ENCODE data around the gene FAM200C. TPM values are rescaled to one million over a fixed set of nuclear protein-coding genes. Genes with fewer than 3 reads are reported as not detected.

The FAM200C gene
- total and polyA plus RNA-seq, 9 of the 15 experiments (the other 6 are each of a cell fraction or from before 2014, with no cell fraction given), result 1.3 to 7.0 (median 1.8) TPM

- in situ Hi-C loops (cut with MboI), result no loop called here
- no peak for FAIRE-seq
- H3K27ac ChIP-seq (ENCODE audit: extremely low read depth, low read depth, low read length), result no peak overlapping the region
- peak overlapping the region; percentile 62 for H3K4me2 ChIP-seq (ENCODE audit: insufficient read depth, low read length)
- DNase-seq (ENCODE audit: extremely low read depth in 1 of 4, low spot score in 3 of 4), result peak; percentile 32 to 43 (median 35)
- ChIA-PET POLR2A (interaction anchor here (0.7 to 1.9 kb wide), 3 partner anchors 12 to 17 kb away, joined by 4 to 9 read pairs (median 7); partner anchors contain the start of genes PTTG1 and SLU7), CTCF (ENCODE audit: low intra/inter-chr PET ratio) (no interaction called here)
- no TSS peak for BruUV-seq (replicated peaks)
- no peak overlapping the region for H3K4me3 ChIP-seq
- intact Hi-C loops (cut with micrococcal nuclease), result no loop called here
- H3K9me1 ChIP-seq (ENCODE audit: control insufficient read depth, insufficient read depth, low read length), result no peaks in the 10 kb centered on the region
- peaks cover 12 to 14% of the 10 kb centered on the region in 2 experiments; a peak in 4 of 5 replicates for H3K4me1 ChIP-seq (replicated peaks in 1 of 2; ENCODE audit: control insufficient read depth in 2 of 2, insufficient read depth in 2 of 2, low read length in 2 of 2)
- no peaks in the 10 kb centered on the region for H3K9me3 ChIP-seq (replicated peaks; ENCODE audit: control insufficient read depth, insufficient read depth, low read depth, low read length)
- ATAC-seq, result no peak; the same call in 1 of the 3 replicates
- H4K20me1 ChIP-seq (replicated peaks; ENCODE audit: control insufficient read depth, insufficient read depth, low read length), result no peaks in the 10 kb centered on the region
- H3K9ac ChIP-seq (ENCODE audit: insufficient read depth in 1 of 2, low read depth in 2 of 2, low read length in 2 of 2), result no peak overlapping the region; a peak in 1 of 4 replicates
- H3K36me3 ChIP-seq (ENCODE audit: control insufficient read depth, insufficient read depth, low read length), result no peaks in the 10 kb centered on the region
- 3% methylated on average over 3 of the region's 4 CpGs for WGBS (ENCODE audit: insufficient coverage, low coverage, missing lambda C conversion rate)
- H3K27me3 ChIP-seq (ENCODE audit: control insufficient read depth in 2 of 2, insufficient read depth in 2 of 2, low read length in 2 of 2), result no peaks in the 10 kb centered on the region
- H3K79me2 ChIP-seq (ENCODE audit: control insufficient read depth, insufficient read depth, low read length), result no peaks in the 10 kb centered on the region
- H2AFZ ChIP-seq (ENCODE audit: low read depth, low read length), result no peak overlapping the region
- peak; percentile 37; the same call in 1 of the 2 replicates for TF ChIP-seq TEAD4 (IDR thresholded peaks at IDR 0.05; ENCODE audit: low read length)
- TF ChIP-seq TEAD4 (CRISPR knock-in tag; IDR thresholded peaks at IDR 0.05; ENCODE audit: borderline replicate concordance), result no peak
- TF ChIP-seq TCF7L2 (IDR thresholded peaks at IDR 0.05; ENCODE audit: low read depth, low read length), result no peak
- no peak for TF ChIP-seq NFXL1 (CRISPR knock-in tag; IDR thresholded peaks at IDR 0.05)
- TF ChIP-seq L3MBTL2 (IDR thresholded peaks at IDR 0.05), result no peak
- no peak for TF ChIP-seq CREBBP (IDR thresholded peaks at IDR 0.05; ENCODE audit: low read depth, low read length)
- TF ChIP-seq, protein P1, sequence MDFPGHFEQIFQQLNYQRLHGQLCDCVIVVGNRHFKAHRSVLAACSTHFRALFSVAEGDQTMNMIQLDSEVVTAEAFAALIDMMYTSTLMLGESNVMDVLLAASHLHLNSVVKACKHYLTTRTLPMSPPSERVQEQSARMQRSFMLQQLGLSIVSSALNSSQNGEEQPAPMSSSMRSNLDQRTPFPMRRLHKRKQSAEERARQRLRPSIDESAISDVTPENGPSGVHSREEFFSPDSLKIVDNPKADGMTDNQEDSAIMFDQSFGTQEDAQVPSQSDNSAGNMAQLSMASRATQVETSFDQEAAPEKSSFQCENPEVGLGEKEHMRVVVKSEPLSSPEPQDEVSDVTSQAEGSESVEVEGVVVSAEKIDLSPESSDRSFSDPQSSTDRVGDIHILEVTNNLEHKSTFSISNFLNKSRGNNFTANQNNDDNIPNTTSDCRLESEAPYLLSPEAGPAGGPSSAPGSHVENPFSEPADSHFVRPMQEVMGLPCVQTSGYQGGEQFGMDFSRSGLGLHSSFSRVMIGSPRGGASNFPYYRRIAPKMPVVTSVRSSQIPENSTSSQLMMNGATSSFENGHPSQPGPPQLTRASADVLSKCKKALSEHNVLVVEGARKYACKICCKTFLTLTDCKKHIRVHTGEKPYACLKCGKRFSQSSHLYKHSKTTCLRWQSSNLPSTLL (IDR thresholded peaks at IDR 0.05), result no peak
- TF ChIP-seq MTA2 (IDR thresholded peaks at IDR 0.05; ENCODE audit: low read depth), result 0 out of 2 replicates have a peak, but pooled peaks have one; percentile 16
- no peak for TF ChIP-seq ILF3 (IDR thresholded peaks at IDR 0.05; ENCODE audit: borderline replicate concordance)
- peak; percentile 24; the same call in 1 of the 2 replicates for TF ChIP-seq SMARCA4 (IDR thresholded peaks at IDR 0.05)
- TF ChIP-seq KDM2B (CRISPR knock-in tag; IDR thresholded peaks at IDR 0.05), result no peak
- no peak for TF ChIP-seq CBX1 (IDR thresholded peaks at IDR 0.05; ENCODE audit: low read depth)
- no peak for TF ChIP-seq RNF2 (IDR thresholded peaks at IDR 0.05)
- no peak for TF ChIP-seq MAZ (CRISPR knock-in tag; conservative IDR thresholded peaks at IDR 0.05 in 1 of 2, IDR thresholded peaks at IDR 0.05 in 1 of 2)
- peak; percentile 28; the same call in 1 of the 2 replicates for TF ChIP-seq CBFA2T2 (conservative IDR thresholded peaks at IDR 0.05)
- TF ChIP-seq KDM5B (IDR thresholded peaks at IDR 0.05; ENCODE audit: insufficient replicate concordance, low read depth, low read length), result no peak
- 0 out of 2 replicates have a peak, but pooled peaks have one; percentile 52 for TF ChIP-seq TAL1 (IDR thresholded peaks at IDR 0.05)
- TF ChIP-seq ZNF124 (CRISPR knock-in tag; IDR thresholded peaks at IDR 0.05), result no peak
- TF ChIP-seq ZNF551 (CRISPR knock-in tag; IDR thresholded peaks at IDR 0.05), result no peak
- TF ChIP-seq NCOR1 (IDR thresholded peaks at IDR 0.05), result no peak
- no peak for TF ChIP-seq EZH2 (IDR thresholded peaks at IDR 0.05; ENCODE audit: borderline replicate concordance, low read depth, low read length)
- no peak for TF ChIP-seq TFAP4 (CRISPR knock-in tag; IDR thresholded peaks at IDR 0.05; ENCODE audit: borderline replicate concordance)
- TF ChIP-seq BRD9 (IDR thresholded peaks at IDR 0.05; ENCODE audit: low read depth, partially characterized antibody), result no peak
- TF ChIP-seq NELFE (IDR thresholded peaks at IDR 0.05; ENCODE audit: insufficient read depth, insufficient read length), result no peak
Observed at GRCh38 chr5:160436017-160436416, 36.2 kb upstream of the FAM200C start.

Measured in K562 (cell line).